HG03175 (cell line): Measurements from ENCODE around the gene TES.
"Not testable (repeated sequence)": the region's sequence is repeated elsewhere in the genome, so short reads cannot be mapped to it uniquely, and the experiment has no call there.

Source experiments
- ATAC-seq: cut with Tn5 transposase; IDR thresholded peaks from one replicate; pipeline ENCODE4 v1.9.1; 2021; ENCODE audit warnings: mild to moderate bottlenecking, moderate library complexity; ENCODE audit not compliant: unreplicated experiment

Gene TES

DNA sequence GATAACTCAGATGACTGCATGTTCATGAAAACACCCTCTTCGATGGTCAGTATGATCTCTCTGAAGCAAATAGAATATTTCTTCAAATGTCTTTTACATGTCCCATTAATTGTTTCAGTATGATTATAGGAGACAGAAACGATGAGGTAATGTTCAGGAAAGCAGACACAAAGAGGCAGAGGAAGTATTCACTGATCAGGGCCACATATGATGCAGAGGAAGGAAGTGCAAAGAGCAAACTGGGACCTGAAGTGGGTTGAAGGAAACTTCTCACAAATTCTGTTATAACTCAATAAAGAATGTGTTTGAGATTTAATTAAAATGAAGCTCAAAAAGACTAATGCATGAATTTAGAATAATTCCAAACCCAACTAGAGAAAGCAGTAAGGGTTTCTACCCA lies 70.5 kb downstream of the TES start:
- no peak for ATAC-seq

- no peak for ATAC-seq
Observed at GRCh38 chr7:116283595-116284204, 73.4 kb downstream of the TES start.

- ATAC-seq: no peak
Observed at GRCh38 chr7:116284390-116284789, 74.1 kb downstream of the TES start.

DNA sequence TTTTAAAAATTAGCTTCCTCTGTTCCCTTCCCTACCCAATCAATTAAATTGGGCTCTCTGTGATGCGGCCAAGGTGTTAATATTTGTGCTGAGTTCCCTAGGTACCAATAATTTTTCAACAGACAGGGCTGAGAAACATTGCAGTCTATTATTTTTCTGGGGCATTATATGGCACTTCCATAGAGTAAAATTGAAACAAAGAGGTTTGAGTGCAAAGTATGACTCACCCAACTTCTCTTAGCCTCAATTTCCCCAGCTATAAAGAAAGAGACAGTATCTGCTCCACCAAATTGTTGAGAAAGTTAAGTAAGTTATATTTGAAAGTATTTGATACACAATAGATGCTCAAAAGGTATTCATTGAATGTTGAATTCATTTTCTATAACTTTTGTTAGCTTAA lies 74.9 kb downstream of the TES start:
- no peak for ATAC-seq

- no peak for ATAC-seq
Observed at GRCh38 chr7:116290740-116291139, 80.4 kb downstream of the TES start.

GRCh38 chr7:116291937-116292336 lies 81.6 kb downstream of the TES start:
- ATAC-seq: no peak

DNA sequence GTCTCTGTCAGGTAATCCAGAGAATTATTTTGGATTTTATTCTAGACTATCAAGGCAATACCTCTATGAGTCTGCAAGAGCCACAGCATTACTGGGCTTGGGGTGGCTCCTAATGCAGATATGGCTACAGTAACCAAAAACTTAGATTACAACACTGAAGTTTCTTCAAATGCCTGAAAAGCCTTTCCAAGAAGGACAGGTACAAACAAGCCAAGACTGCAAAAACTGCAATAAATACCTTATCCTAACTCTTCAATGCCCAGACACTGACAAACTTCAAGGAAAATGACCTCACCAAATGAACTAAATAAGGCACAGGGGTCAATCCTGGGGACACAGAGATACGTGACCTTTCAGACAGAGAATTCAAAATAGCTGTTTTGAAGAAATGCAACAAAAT lies 82.0 kb downstream of the TES start:
- ATAC-seq: no peak

DNA sequence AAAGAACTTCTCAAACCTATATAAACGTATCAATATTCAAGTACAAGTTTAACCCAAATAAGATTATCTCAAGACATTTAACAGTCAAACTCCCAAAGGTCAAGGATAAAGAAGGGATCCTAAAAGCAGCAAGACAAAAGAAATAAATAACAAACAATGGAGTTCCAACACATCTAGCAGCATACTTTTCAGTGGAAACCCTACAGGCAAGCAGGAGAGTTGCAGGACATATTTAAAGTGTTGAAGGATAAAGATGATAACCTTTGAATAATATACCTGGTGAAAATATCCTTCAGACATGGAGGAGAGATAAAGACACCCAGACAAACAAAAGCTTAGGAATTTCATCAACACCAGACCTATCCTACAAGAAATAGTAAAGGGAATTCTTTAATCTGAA lies 82.8 kb downstream of the TES start:
- peak; percentile 69 for ATAC-seq

DNA sequence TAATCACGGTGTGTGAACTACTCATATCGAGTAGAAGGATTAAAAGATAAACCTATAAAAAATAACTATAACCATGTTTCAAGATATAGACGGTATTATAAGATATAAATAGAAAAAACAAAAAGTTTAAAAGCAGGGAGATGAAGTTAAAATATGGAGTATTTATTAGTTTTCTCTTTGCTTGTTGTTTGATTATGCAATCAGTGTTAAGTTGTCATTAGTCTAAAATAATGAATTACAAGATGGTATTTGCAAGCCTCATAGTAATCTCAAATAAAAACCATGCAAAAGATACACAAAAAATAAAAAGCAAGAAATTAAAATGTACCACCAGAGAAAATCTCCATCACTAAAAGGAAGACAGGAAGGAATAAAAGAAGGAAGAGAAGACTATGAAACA lies 83.3 kb downstream of the TES start:
- ATAC-seq: no peak

DNA sequence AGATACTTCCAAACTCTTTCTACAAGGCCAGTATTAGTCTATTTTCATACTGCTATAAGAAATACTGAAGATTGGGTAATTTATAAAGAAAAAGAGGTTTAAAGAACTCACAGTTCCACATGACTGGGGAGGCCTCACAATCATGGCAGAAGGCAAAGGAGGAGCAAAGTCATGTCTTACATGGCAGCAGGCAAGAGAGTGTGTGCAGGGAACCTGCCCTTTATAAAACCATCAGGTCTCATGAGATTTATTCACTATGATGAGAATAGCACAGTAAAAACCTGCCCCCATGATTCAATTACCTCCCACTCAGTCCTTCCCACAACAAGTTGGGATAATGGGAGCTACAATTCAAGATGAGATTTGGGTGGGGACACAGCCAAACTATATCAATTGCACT lies 85.6 kb downstream of the TES start:
- ATAC-seq: not testable (repeated sequence)

- ATAC-seq: no peak
Observed at GRCh38 chr7:116298055-116298454, 87.7 kb downstream of the TES start.

GRCh38 chr7:116298576-116298975 lies 88.2 kb downstream of the TES start:
- no peak for ATAC-seq

DNA sequence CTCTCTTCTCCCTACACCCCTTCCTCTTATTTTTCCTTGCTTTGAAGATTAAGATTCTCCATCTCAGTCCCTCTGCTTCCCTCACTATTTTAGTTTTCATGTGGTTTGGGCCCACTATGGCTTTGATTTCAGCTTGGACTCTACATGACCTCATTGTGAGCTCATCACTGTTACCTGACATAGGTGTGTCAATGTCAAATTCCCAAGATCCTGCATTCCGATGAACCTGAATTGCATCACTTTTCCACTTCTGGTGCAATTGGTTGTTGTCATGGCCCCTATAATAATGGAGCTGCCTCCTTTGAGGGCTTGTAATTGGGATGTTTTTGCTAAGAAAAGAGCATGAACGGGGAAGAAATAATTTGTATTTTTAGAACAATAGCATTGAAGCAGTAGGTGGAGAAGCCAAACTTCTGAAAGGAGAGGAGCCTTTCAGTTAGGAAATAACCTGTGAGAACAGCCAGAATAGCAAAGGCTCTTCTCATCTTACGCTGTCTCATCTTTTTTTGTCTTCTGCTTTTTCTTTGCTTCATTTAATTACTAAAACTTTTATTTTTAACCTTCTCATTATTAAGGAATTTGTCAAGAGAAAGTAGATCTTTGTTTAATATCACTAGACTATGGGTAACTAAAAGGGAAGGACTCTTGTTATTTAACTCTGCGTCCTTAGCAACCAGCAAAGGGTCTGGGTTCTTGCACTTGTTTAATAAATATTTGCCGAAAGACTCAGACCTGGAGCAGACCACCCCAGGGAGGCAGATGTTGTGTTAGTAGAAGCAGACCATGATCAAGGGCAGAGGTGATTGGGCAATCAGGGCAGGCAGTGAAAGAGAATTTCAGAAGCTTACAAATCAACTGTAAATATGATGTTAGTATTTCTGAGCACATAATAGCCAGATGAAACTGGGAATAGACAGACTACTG lies 95.4 kb downstream of the TES start:
- ATAC-seq: no peak

- no peak for ATAC-seq
Observed at GRCh38 chr7:116306409-116307048, 96.2 kb downstream of the TES start.

- ATAC-seq: peak; percentile 77
Observed at GRCh38 chr7:116307253-116307652, 96.9 kb downstream of the TES start.
